GM21619 (cell line): ENCODE results near the gene GALNS.
"Not testable (repeated sequence)": the region's sequence is repeated elsewhere in the genome, so short reads cannot be mapped to it uniquely, and the experiment has no call there.

ENCODE experiments used
- ATAC-seq: cut with Tn5 transposase; IDR thresholded peaks from one replicate; pipeline ENCODE4 v1.9.1; 2021; ENCODE audit not compliant: unreplicated experiment

GALNS gene, protein sequence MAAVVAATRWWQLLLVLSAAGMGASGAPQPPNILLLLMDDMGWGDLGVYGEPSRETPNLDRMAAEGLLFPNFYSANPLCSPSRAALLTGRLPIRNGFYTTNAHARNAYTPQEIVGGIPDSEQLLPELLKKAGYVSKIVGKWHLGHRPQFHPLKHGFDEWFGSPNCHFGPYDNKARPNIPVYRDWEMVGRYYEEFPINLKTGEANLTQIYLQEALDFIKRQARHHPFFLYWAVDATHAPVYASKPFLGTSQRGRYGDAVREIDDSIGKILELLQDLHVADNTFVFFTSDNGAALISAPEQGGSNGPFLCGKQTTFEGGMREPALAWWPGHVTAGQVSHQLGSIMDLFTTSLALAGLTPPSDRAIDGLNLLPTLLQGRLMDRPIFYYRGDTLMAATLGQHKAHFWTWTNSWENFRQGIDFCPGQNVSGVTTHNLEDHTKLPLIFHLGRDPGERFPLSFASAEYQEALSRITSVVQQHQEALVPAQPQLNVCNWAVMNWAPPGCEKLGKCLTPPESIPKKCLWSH

DNA sequence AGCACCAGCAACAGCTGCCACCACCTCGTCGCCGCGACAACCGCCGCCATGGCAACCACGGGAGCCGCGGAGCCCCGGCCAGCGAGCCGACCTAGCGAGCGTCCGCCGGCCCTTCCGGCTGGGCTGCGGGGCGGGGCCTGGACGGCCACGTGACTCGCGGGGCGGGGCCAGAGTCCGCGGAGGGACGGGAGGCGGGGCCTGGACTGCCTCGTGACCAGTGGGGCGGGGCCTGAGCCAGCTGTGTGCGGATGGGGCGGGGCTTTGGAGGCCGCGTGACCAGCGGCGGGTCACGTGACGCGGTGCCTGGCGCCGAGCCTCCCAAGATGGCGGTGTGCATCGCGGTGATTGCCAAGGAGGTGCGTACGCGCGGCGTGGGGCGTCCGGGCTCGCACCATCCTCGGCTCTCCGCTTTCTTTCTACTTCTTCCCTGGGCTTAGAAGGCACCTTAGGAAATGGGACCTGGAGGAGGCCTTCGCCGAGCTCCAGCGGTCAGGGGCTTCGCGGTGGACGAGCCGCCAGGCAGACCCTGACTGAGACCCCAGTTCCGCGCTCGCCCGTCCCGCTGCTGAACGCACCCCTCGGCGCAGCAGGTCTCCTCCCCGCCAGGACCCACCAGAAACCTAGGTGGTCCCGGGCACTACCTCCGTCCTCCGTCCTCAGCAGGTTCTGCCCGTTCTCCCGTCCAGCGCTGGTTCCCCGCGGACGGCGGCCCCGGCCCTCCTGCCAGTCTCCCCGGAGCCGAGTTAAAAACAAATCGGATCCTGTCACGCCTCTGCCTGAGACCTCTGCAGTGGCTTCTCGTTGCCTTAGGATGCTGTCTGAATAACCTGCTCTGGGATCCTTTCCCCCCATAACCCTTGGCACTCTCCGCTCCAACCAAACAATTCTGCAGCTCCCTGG, at the start of gene GALNS, which contains the start of gene TRAPPC2L:
GALNS (minus strand) TSS at position 120 of the 900 bp plus-strand sequence; CDS start at position 50, 70 bp downstream.
TRAPPC2L (plus strand) TSS at position 300 of the 900 bp plus-strand sequence; CDS start at position 324, 24 bp downstream.
- peak; percentile 62 for ATAC-seq

DNA sequence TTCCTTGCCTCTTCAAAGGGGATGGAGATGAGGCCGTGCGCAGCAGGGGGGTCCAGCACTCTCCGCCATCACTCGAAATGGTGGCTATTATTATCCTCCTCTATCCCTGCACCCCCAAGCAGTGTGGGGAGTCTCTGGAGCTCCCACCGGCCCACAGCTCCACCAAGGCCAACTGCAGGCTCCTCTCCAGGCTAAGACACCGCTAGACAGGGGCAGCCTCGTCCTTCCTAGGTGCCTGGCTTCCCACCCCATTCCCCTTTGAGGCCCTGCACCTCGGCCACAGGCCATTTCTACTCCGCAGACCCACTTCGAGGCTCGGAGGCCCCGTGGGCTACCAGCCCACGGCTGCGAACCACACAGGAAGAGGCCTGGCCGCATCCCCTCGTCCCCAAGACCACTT, 49.3 kb upstream of the GALNS start:
- no peak for ATAC-seq

DNA sequence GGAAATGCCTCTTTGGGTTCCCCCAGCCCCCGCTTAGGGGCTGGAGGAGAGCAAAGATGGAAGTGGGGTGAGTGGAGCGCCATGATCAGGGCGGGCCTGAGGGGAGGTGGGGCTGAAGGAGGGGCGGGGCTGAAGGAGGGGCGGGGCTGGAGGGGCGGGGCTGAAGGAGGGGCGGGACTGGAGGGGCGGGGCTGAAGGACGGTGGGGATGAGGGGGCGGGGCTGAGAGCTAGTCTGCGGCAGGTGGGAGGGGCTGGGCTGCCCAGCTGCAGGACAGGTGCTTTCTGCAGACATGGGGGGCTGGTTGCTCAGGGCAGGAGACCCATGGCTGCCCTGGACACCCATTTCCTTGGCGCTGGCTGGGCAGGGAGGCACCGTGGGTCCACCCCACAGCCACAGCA, 48.8 kb upstream of the GALNS start:
- no peak for ATAC-seq

DNA sequence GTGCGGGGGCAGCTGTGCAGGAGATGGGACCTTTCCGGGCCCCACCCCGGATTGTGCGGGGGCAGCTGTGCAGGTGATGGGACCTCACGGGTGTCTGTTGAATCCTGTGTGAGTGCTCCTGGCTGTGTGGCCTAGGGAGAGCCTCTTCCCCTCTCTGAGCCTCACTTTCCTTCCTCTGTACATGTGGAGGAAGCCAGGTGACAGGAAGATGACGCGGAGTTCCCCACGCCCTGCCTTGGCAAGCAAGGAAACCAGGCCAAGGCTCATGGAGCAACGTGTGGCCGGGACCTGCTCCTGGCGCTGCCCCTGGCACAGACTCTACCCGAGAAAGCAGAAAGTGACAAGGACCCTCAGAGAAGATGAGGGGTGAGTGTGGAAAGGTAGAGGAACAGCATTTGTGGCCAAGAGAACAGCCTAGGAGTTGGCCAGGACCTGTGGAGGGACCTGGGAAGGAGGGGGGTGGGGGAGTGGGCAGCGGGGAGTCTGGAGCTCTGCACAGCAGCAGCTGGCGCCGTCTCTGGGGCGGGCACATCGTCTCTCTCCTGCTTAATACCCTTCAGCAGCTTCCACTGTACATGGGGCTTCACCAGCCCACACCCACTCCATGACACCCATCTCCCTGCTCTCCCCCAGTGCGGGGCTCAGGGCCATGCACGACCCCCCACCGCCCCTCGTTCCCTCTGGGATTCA, 48.1 kb upstream of the GALNS start:
- ATAC-seq: no peak

DNA sequence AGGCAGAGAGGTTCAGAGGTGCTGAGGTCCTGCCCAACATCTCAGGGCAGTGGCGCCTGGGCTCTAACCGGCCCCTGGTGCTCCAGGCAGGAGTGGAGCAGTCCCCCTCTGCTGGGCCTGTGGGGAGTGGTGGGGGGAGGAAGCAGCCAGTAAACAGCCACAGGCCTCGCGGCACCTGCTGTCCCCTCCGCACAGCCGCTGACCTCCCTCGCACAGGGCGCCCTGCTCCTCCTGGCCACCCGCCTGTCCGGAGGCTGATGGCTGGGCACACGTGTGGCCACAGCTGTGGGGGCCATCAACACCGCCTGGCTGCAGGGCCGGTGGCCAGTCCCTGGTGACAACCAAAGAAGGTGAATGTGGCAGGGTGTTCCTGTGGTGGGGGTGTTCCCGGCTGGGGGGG, 46.5 kb upstream of the GALNS start:
- ATAC-seq: no peak

DNA sequence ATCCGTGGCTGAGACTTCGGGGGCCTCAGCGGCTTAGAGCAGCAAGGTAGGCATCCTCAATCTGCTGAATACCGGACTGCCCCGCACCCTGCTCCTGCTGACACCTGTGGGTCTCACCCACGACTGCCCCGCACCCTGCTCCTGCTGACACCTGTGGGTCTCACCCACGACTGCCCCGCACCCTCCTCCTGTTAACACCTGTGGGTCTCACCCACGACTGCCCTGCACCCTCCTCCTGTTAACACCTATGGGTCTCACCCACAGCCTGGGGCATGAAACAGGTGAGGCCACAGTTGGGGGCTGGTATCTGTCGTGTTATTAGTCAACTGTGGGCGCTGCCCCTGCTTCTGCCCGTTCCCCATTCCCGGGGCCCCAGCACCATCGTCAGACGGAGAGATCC, 46.0 kb upstream of the GALNS start:
- no peak for ATAC-seq

DNA sequence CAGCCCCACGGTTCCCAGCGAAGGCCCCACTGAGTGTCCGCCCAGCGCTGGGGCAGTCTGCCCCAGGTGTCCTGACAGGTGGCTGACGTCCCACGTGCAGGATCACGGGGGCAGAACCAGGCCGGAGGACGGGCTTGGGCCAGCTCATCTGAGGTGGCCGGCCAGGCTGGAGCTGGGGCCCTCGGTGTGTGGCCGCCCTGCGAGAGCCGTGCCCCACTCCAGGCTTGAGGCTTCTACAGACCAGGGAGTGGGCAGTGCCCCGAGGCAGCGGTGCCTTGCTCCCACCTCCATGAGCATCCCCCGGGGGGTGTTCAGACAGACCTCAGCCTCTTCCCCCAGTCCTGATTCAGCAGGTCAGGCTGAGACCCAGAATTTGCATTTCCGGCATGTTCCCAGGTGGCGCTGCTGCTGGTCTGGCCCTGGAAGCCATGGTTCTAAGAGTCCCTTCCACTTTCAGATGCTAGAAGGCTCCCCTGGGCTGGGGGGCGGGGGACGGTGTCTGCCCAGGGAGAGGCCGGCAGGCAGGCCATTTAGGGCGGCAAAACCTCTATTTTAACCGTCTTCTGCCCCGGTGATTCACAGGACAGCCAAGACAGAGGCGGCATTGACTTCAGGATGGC, 45.1 kb upstream of the GALNS start:
- no peak for ATAC-seq

DNA sequence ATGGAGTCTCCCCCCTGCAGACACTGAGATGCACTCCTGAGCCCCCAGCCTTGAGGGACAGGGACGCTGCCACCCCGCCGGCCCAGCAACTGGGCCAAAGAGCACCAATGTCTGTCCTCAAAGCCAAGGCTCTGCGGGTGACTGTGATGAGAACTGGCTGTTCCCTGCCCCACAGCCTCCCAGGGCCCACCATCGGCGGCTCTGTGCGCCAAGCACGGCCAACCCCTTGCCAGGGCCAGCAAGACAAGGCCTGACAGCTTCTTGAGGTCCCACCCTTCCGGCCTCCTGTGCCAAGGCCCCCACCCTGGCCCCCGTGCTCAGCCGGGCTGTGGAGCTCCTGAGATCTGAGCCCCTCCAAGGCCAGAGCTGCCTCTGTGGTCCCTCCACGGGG, 43.9 kb upstream of the GALNS start:
- no peak for ATAC-seq

DNA sequence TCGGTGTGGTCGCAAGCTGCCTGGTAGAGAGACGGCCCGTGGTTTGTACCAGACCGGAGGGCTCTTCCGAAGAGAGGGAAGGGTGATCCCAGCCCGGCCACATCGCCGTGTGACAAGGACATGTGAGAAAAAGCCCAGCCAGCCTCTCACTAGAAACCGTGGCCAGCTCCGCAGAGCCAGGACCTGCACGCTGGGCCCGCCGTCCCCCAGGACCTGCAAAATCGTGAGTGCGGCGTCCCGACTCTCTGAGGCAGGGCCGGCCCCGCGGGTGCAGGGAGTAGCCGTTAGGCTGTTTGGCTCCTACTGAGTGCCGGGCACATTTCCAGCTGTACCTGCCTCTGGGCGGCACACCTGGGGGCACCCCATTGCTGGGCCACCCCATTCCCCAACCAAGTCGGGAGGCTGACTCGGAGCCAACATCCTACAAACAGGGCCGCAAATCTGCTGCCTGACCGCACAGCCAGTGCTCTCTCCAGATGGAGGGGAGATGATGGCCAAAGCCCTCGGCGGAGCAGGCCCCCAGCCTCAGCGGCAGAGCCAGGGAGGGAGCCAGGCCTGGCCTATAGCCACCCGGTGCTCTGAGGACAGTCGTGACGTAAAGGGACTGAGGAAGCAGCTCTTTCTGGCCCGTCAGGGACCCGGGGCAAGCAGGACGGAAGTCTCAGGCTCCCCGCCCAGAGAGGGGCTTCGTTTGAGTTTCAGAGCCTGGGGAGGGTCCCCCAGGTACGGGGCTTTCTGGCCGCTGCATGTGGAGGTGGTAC, 43.3 kb upstream of the GALNS start:
- no peak for ATAC-seq

DNA sequence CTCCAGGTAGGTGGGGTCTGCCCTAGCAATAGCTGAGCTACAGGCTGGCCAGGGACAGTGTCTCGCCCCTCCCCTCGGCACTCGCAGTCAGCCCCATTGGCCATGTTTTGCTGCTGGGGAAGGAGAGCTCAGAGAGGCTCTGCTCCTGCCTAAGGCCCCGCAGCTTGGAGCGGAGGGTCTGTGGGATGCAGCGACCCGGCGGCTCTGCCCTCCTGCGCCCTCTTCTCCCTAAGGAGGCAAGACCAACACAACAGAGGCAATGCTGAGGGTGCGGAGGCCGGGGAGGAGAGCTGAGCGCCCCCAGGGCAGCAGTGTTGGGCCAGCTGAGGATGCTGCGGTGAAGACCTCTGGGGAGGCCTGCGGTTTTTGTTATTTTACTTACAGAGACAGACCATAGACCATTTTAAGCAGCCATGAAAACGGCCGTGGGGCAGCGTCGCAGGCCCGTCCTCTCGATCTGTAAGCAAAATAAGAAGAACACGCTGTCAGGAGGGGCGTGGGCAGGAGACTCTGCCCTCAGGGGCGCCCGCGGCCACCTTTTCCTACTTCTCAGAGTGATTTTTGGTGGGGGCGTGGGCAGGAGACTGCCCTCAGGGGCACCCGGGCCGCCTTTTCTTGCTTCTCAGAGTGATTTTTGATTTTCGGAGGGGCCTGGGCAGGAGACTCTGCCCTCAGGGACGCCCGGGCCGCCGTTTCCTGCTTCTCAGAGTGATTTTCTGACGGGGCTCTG, 41.1 kb upstream of the GALNS start:
- no peak for ATAC-seq

DNA sequence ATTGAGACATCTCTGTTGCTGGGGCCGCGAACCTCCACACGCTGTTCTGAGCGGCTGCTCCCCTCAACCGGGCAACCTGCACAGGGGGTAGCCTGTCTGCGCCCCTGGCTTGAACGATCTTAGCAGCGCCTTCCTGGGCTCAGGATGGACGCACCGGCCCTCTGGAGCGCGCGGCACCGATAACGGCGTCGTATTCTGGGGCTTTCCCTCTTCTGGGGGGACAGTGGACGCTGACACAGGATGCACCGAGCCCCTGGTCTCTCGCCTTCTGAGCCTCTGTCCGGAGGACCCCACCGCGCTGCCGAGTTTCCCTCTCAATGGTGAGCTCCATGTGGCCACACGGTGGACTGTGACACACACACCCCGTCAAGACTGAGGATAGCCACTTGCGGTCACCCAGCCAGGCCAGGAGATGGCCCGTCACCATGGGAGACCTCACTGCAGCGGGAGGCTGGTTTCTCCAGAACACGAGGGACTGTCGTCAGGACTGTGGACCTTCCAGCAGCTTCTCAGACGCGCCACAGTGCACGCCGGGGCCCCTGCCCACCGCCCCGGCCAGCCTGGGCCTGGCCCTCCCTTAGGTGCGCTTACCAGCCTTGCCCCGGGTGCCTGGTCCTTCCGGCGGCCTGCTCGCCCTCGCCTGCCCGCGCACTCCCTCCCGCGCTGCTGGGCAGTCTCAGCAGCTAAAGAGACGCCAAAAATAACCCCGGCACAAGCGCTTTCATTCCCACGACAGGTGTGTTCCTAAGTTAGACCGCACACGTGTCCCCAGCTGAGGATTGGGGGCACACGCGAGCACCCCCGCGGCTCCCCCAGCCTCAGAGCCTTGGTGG, 39.7 kb upstream of the GALNS start:
- ATAC-seq: no peak

DNA sequence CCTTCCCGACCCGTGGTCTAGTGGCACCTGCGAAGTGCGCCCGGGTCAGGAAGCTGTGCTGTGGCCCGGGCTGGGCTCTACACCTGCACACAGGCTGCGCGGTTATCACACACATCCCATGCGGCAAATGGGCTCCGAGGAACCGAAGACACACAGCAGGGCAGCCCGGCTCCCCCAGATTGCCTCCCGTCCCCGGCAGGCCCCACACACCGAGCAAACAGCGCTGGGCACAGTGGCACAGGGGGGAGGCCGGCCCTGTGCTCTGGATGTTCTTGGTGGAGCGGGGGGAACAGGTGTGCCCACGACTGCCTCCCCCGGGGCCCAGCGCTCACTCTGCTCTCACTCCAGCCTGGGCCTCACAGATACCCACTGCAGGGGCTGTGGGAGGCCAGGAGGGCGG, 38.6 kb upstream of the GALNS start:
- ATAC-seq: no peak

DNA sequence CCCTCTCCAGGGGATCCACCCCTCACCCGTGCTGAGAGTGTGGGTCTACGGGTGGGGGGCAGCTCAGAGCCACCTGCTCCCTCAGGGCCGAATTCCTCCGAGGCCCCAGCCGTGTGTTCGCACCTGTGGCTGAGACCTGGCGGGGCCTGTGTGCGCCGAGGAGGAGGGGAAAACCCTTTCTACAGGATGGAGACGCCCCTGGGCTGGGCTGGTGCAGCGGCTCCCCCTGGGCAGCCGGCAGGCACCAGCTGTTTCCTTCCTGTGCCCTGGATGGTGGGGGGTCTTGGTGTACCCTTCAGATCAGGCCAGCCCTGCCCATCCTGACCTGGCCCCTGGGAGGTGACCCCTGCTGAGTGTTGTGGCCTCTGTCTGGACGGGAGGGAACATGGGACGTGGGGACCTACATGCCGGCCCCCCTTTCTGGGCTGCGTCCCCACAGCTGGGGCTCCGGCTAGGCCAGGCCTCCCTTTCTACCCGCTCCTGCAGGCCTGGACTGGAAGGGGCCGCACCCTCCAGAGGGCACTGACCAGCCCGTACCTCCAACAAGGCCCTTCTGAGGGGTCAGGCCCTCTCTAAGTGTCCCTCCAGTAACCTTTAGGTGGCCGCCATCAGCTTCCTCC, 38.0 kb upstream of the GALNS start:
- ATAC-seq: no peak

DNA sequence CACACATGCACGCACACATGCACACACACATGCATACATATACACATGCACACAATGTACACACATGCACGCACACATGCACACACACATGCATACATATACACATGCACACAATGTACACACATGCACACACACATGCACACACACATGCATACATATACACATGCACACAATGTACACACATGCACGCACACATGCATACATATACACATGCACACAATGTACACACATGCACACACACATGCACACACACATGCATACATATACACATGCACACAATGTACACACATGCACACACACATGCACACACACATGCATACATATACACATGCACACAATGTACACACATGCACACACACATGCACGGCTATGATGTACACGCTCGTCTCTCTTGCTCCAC, 37.5 kb upstream of the GALNS start:
- ATAC-seq: not testable (repeated sequence)

DNA sequence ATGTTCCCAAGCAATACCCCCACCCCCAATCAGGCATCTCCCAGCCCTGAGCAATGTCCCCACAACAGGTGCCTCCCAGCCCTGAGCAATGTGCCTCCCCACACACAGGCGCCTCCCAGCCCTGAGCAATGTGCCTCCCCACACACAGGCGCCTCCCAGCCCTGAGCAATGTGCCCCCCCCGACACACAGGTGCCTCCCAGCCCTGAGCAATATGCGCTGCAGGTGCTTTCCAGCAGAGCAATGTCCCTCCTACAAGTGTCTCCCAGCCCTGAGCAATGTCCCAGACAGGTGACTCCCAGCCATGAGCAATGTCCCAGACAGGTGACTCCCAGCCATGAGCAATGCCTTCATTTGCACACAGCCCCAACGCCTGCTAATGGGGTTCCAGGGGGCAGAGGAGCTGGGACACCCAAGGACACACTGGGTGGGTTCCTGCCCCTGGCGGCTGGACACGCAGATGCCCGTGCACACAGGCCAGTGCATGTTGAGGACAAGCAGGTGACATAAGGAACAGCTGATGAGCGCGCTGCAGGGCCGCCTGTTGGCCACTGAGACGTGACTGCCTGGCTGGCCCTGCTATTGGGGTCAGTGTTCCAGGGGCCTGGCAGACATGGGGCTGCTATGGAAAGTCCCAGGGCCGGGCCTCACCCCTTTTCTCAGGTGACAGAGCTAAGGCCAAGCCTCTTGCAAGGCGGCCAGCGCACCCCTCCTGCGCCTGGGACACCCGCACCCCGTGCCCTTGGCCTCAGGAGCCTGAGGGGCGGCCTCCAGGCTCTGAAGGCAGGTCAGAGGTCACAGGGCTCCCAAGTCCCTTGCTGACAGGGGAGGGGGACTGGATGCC, 36.6 kb upstream of the GALNS start:
- ATAC-seq: no peak

DNA sequence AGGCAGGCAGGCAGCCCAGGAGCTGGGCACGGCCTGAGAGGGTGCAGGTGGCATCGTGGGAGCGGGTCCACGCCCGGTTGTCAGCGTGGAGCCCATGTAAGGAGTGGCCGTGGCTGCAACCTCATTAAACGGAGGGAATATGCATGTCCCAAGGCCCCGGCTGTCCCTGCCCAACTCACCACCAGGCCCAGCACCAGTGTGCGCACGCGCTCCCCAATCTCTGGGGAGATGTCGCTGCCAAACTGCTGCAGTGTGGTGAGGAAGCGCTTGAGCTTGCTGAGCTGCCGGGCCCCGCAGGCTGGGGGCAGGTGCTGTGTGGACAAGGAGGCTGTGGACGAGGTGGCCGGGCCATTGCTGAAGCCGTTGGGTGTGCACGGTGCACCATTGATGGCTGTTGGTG, 35.3 kb upstream of the GALNS start:
- ATAC-seq: no peak

DNA sequence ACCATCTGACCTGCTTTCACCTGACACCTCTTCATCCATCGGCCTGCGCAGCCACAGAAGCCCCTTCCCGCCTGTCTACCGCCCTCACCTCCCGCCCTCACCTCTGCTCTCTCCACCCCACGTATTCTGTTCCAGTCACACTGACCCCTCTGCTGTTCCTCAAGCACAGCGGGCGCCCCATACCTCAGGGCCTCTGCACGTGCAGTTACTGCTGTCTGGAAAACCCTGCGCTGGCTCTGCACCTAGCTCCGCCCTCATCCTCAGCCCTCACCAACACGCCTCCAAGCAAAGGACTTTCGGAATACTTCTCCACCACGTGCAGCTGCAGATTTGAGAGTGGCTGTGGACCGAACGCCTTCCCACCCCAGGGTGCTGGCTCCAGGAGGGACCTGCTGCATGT, 34.3 kb upstream of the GALNS start:
- ATAC-seq: no peak
